ENCODE results near the gene AHCYL2. TPM values are rescaled to one million over a fixed set of nuclear protein-coding genes. Genes with fewer than 3 reads are reported as not detected.
"Not testable (repeated sequence)": the region's sequence is repeated elsewhere in the genome, so short reads cannot be mapped to it uniquely, and the experiment has no call there.

Gene AHCYL2
- total RNA-seq, 2 donors from 2014 or later: 21.5 to 39.8 TPM

DNA sequence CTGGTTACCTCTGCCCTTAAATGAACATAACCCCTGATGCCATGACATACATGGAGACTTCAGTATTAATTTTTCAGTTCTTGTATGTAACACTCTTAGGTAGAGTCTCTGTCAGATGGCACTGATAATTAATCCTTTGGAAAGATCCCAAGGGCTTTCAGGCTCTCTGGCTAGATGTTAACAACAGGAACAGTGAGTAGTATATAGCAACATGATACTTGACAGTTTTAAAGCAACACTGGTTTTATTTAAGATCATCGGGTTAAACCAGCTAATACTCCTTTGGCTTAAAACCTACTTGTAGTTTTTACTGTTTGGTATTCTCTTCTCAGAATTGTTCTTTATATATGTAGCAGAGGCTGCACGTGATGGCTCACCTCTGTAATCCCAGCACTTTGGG, 27.3 kb downstream of the AHCYL2 start:
- H3K9me3 Mint-ChIP-seq: no peaks in the 10 kb centered on the region
- no peak for ATAC-seq (replicated peaks)
- H3K4me1 Mint-ChIP-seq: peaks cover 4% of the 10 kb centered on the region
- H3K36me3 Mint-ChIP-seq (ENCODE audit: low read depth): no peaks in the 10 kb centered on the region
- H3K4me3 Mint-ChIP-seq: no peak overlapping the region
- H3K27me3 Mint-ChIP-seq: no peaks in the 10 kb centered on the region
- H3K27ac Mint-ChIP-seq: no peak overlapping the region

GRCh38 chr7:129252603-129253002, 27.8 kb downstream of the AHCYL2 start:
- H3K27me3 Mint-ChIP-seq; ATAC-seq (replicated peaks); H3K9me3 Mint-ChIP-seq; H3K36me3 Mint-ChIP-seq (ENCODE audit: low read depth); H3K27ac Mint-ChIP-seq; H3K4me1 Mint-ChIP-seq; H3K4me3 Mint-ChIP-seq: not testable (repeated sequence)

- no peaks in the 10 kb centered on the region for H3K36me3 Mint-ChIP-seq (ENCODE audit: low read depth)
- no peaks in the 10 kb centered on the region for H3K27me3 Mint-ChIP-seq
- no peak overlapping the region for H3K27ac Mint-ChIP-seq
- peaks cover 17% of the 10 kb centered on the region for H3K4me1 Mint-ChIP-seq
- H3K4me3 Mint-ChIP-seq: no peak overlapping the region
- no peaks in the 10 kb centered on the region for H3K9me3 Mint-ChIP-seq
- no peak for ATAC-seq (replicated peaks)
Measured at GRCh38 chr7:129255800-129256199, 31.0 kb downstream of the AHCYL2 start.

GRCh38 chr7:129256221-129256620, 31.4 kb downstream of the AHCYL2 start:
- H3K4me3 Mint-ChIP-seq: no peak overlapping the region
- H3K27me3 Mint-ChIP-seq: no peaks in the 10 kb centered on the region
- H3K9me3 Mint-ChIP-seq: no peaks in the 10 kb centered on the region
- no peak for ATAC-seq (replicated peaks)
- H3K36me3 Mint-ChIP-seq (ENCODE audit: low read depth): no peaks in the 10 kb centered on the region
- H3K27ac Mint-ChIP-seq: no peak overlapping the region
- peaks cover 13% of the 10 kb centered on the region for H3K4me1 Mint-ChIP-seq

DNA sequence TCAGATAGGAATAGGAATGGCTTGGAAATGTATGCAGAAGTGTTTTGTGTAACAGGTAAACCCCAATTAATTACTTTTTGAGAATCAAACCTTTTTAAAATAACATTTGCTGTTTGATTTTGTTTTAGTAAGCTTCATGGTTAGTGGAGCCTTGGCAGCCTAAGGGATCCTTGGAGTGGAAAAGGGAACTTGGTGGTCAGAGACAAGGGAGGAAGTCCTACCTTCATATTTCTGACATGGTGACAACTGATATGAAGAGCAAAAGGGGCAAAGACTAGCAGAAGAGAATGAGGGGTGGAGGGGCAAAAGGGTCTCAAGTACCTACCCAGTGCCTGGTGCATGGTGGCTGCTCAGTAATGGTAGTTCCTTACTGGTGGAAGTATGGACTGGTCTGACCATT, 32.3 kb downstream of the AHCYL2 start:
- ATAC-seq (replicated peaks): no peak
- H3K9me3 Mint-ChIP-seq: no peaks in the 10 kb centered on the region
- peaks cover 16% of the 10 kb centered on the region for H3K4me1 Mint-ChIP-seq
- no peaks in the 10 kb centered on the region for H3K36me3 Mint-ChIP-seq (ENCODE audit: low read depth)
- H3K27ac Mint-ChIP-seq: no peak overlapping the region
- H3K4me3 Mint-ChIP-seq: no peak overlapping the region
- H3K27me3 Mint-ChIP-seq: no peaks in the 10 kb centered on the region

- Mint-ChIP-seq H3K27ac (peak overlapping the region; percentile 45), H3K9me3 (no peaks in the 10 kb centered on the region), H3K4me1 (peaks cover 21% of the 10 kb centered on the region), H3K27me3 (no peaks in the 10 kb centered on the region), H3K36me3 (ENCODE audit: low read depth) (no peaks in the 10 kb centered on the region), H3K4me3 (peak overlapping the region; percentile 64)
- ATAC-seq (replicated peaks): no peak
Measured at GRCh38 chr7:129258649-129259389, 34.0 kb downstream of the AHCYL2 start.

DNA sequence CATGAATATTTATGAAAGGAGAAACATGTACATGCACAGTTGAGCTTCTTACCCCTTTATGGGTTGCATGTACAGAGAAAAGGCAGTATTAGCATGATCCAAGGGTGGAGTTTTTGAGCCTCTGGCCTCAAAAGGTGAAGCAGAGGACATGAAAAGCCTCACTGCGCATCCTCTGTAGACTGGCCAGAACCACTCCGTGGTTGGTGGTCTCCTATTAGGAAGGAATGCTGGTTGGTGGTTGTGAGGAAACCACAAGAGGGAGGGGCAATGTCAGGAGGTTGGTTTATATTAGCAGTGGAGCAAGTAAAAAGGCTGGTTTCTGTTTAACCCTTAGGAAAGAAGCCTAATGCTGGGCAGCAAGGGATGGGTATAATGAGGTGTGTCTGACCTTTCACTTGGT, 37.5 kb downstream of the AHCYL2 start:
- no peak for ATAC-seq (replicated peaks)
- Mint-ChIP-seq H3K27ac (peak overlapping the region; percentile 68), H3K36me3 (ENCODE audit: low read depth) (no peaks in the 10 kb centered on the region), H3K4me1 (peaks cover 21% of the 10 kb centered on the region), H3K4me3 (peak overlapping the region; percentile 27), H3K27me3 (no peaks in the 10 kb centered on the region), H3K9me3 (no peaks in the 10 kb centered on the region)

- Mint-ChIP-seq H3K36me3 (ENCODE audit: low read depth) (no peaks in the 10 kb centered on the region), H3K27ac (no peak overlapping the region), H3K9me3 (no peaks in the 10 kb centered on the region), H3K4me1 (peaks cover 21% of the 10 kb centered on the region), H3K27me3 (no peaks in the 10 kb centered on the region), H3K4me3 (no peak overlapping the region)
- no peak for ATAC-seq (replicated peaks)
Measured at GRCh38 chr7:129263168-129263567, 38.3 kb downstream of the AHCYL2 start.

- Mint-ChIP-seq H3K4me1 (peaks cover 15% of the 10 kb centered on the region), H3K27me3 (no peaks in the 10 kb centered on the region), H3K9me3 (no peaks in the 10 kb centered on the region), H3K36me3 (ENCODE audit: low read depth) (no peaks in the 10 kb centered on the region), H3K27ac (no peak overlapping the region), H3K4me3 (no peak overlapping the region)
- ATAC-seq (replicated peaks): no peak
Measured at GRCh38 chr7:129264534-129264933, 39.7 kb downstream of the AHCYL2 start.

DNA sequence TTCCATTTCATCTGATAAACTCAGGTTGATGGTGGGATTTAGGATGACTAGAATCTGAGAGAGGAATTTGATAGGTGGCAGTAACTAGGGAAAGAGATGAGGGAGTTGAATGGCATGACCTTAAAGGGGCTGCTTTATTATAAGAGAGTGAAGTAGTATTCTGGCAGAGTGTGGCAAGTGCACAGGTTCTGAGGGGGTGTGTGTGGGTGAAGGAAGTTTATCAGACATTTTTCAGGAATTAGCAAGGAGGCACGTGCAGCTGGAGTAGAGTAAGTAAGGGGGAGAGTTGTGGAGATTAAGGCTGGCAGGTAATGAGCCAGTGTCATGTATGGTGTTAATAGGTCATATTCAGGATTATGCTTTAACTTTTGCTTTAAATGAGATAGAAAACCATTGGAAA, 40.5 kb downstream of the AHCYL2 start:
- Mint-ChIP-seq H3K27me3 (no peaks in the 10 kb centered on the region), H3K4me1 (peaks cover 9% of the 10 kb centered on the region), H3K9me3 (no peaks in the 10 kb centered on the region), H3K4me3 (no peak overlapping the region), H3K27ac (no peak overlapping the region), H3K36me3 (ENCODE audit: low read depth) (no peaks in the 10 kb centered on the region)
- ATAC-seq (replicated peaks): no peak

- Mint-ChIP-seq H3K4me1 (peaks cover 8% of the 10 kb centered on the region), H3K36me3 (ENCODE audit: low read depth) (no peaks in the 10 kb centered on the region), H3K27ac (no peak overlapping the region), H3K4me3 (no peak overlapping the region), H3K27me3 (no peaks in the 10 kb centered on the region), H3K9me3 (no peaks in the 10 kb centered on the region)
- no peak for ATAC-seq (replicated peaks)
Measured at GRCh38 chr7:129266181-129266580, 41.4 kb downstream of the AHCYL2 start.

GRCh38 chr7:129270077-129270476, 45.2 kb downstream of the AHCYL2 start:
- no peaks in the 10 kb centered on the region for H3K9me3 Mint-ChIP-seq
- peaks cover 4% of the 10 kb centered on the region for H3K4me1 Mint-ChIP-seq
- no peak for ATAC-seq (replicated peaks)
- H3K27ac Mint-ChIP-seq: no peak overlapping the region
- no peaks in the 10 kb centered on the region for H3K27me3 Mint-ChIP-seq
- no peak overlapping the region for H3K4me3 Mint-ChIP-seq
- H3K36me3 Mint-ChIP-seq (ENCODE audit: low read depth): no peaks in the 10 kb centered on the region

DNA sequence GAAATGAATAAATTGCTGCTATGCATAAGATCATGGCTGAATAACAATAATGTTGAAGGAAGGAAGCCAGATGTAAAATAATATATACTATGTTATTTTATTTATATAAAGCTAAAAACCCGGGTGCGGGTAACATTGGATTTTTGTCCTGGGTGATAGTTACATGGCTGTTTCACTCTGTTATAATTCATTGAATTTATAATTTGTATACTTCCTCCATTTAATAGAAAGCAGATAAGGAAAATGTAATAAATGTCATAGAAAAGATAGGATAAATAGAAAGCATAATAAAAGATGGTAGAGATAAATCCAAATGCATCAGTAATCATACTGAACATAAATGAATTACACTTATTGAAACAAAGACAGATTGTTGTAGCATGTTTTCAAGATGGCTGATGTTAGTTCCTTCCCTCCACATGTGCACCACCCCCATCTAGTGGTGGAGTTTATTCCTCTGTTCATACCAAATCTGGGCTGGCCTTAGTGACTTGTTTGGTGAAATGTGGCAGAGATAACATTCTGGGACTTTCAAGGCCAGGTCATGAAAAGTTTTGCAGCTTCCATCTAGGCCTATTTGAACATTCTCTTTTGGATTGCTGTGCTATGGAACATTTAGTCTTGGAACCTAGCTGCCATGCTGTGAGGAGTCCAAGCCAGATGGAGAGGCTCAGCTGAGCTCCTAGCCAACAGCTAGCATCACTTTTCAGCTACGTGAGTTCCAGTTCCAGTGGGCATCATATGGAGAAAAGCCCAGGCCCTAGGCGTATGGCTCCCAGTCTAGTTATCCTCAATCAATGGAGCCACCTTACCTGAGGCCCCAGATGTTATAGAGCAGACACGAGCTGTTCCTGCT, 46.9 kb downstream of the AHCYL2 start:
- ATAC-seq (replicated peaks): peak; percentile 90
- H3K9me3 Mint-ChIP-seq: no peaks in the 10 kb centered on the region
- H3K27ac Mint-ChIP-seq: peak overlapping the region; percentile 85
- peak overlapping the region; percentile 45 for H3K4me3 Mint-ChIP-seq
- H3K36me3 Mint-ChIP-seq (ENCODE audit: low read depth): no peaks in the 10 kb centered on the region
- no peaks in the 10 kb centered on the region for H3K27me3 Mint-ChIP-seq
- H3K4me1 Mint-ChIP-seq: peaks cover 4% of the 10 kb centered on the region

DNA sequence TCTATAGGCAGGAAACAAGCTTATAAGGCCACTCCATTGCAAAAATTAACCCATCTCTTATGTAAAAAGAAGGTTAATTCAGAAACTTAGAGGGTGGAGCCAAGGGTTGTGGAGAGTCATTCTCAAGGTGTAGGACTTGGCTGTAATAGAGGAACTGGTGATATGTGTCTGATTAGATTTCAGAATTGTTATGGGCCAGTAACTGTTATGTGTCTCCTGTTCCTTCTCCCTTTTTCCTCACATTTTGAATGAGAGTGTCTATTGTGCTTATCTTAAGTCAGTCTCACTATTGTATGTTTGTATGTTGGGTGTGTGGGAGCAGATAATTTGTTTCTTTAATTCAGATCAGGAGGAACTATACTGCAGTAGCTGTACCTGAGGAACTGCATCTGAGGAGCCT, 49.1 kb downstream of the AHCYL2 start:
- peaks cover 4% of the 10 kb centered on the region for H3K4me1 Mint-ChIP-seq
- H3K36me3 Mint-ChIP-seq (ENCODE audit: low read depth): peaks cover 5% of the 10 kb centered on the region
- ATAC-seq (replicated peaks): no peak
- no peak overlapping the region for H3K27ac Mint-ChIP-seq
- H3K9me3 Mint-ChIP-seq: no peaks in the 10 kb centered on the region
- H3K4me3 Mint-ChIP-seq: no peak overlapping the region
- H3K27me3 Mint-ChIP-seq: no peaks in the 10 kb centered on the region

GRCh38 chr7:129277629-129278028, 52.8 kb downstream of the AHCYL2 start:
- H3K36me3 Mint-ChIP-seq (ENCODE audit: low read depth): peaks cover 5% of the 10 kb centered on the region
- H3K27me3 Mint-ChIP-seq: no peaks in the 10 kb centered on the region
- H3K27ac Mint-ChIP-seq: no peak overlapping the region
- H3K4me3 Mint-ChIP-seq: no peak overlapping the region
- ATAC-seq (replicated peaks): no peak
- H3K9me3 Mint-ChIP-seq: no peaks in the 10 kb centered on the region
- no peaks in the 10 kb centered on the region for H3K4me1 Mint-ChIP-seq

Data from activated T-helper 17 cell treated with anti-CD3 and anti-CD28 coated beads, Interleukin-2, amount 50 U/mL, for 72 hours (primary cell).